Colonic mucosa (tissue), 4 donors: ENCODE results near the gene RIT1. TPM values are rescaled to one million over a fixed set of nuclear protein-coding genes. Genes with fewer than 3 reads are reported as not detected.

Source experiments
- DNase-seq: peaks from one replicate; pipeline ENCODE4 v3.0.0-alpha.2; 2020
- H3K27ac ChIP-seq: fragments of 200-600 bp; one replicate; pipeline ENCODE4 v1.8.0; 2021
- H3K27me3 ChIP-seq: fragments of 200-600 bp; one replicate; pipeline ENCODE4 v1.8.0; 2021
- H3K36me3 ChIP-seq: fragments of 200-600 bp; one replicate; pipeline ENCODE4 v1.8.0; 2021
- H3K4me1 ChIP-seq: fragments of 200-600 bp; one replicate; pipeline ENCODE4 v1.8.0; 2021; ENCODE audit warnings: mild to moderate bottlenecking
- H3K4me3 ChIP-seq: fragments of 200-600 bp; one replicate; pipeline ENCODE4 v1.8.0; 2021
- H3K9ac ChIP-seq, 2 donors: one replicate each; pipeline ENCODE4 v1.7.0; 2013; ENCODE audit warnings: control low read depth in 2 of 2, low read depth in 2 of 2, low read length in 2 of 2
- H3K9me3 ChIP-seq: fragments of 200-600 bp; one replicate; pipeline ENCODE4 v1.8.0; 2021
- intact Hi-C: fragments of 100-400 bp; cut with DNase I; formaldehyde crosslinking; loops from one replicate; pipeline ENCODE4 v1.14.1; 2022
- total RNA-seq, 2 donors: library from RNA; stranded (reverse); fragmentation: NEBNext Ultra II Directional in 1 of 2; extraction: Animal tissue kit (Norgen Biotek cat#: 25700) in 1 of 2; gene quantifications; one replicate each; pipeline ENCODE4 v1.2.1, GENCODE V29; 2021
- TF ChIP-seq, protein P1 (sequence below): fragments of 200-600 bp; IDR thresholded peaks from one replicate; pipeline ENCODE4 v1.8.0; 2022; ENCODE audit warnings: antibody characterized with exemption, mild to moderate bottlenecking
- donor health status: healthy.
- donor health status: DM: no; HTN: no; CAD: no.
- donor health status: DM: no; HTN: no; CAD: no.

RIT1 gene
- total RNA-seq, 2 donors from 2014 or later: 14.6 to 51.7 TPM

GRCh38 chr1:155864393-155864792, 46.8 kb downstream of the RIT1 start:
- Histone ChIP-seq H3K4me1 (no peaks in the 10 kb centered on the region), H3K27ac (no peak overlapping the region), H3K9me3 (no peaks in the 10 kb centered on the region), H3K27me3 (no peaks in the 10 kb centered on the region), H3K36me3 (no peaks in the 10 kb centered on the region), H3K9ac (no peak overlapping the region), H3K4me3 (no peak overlapping the region)
- no peak for DNase-seq
- TF ChIP-seq, protein P1, sequence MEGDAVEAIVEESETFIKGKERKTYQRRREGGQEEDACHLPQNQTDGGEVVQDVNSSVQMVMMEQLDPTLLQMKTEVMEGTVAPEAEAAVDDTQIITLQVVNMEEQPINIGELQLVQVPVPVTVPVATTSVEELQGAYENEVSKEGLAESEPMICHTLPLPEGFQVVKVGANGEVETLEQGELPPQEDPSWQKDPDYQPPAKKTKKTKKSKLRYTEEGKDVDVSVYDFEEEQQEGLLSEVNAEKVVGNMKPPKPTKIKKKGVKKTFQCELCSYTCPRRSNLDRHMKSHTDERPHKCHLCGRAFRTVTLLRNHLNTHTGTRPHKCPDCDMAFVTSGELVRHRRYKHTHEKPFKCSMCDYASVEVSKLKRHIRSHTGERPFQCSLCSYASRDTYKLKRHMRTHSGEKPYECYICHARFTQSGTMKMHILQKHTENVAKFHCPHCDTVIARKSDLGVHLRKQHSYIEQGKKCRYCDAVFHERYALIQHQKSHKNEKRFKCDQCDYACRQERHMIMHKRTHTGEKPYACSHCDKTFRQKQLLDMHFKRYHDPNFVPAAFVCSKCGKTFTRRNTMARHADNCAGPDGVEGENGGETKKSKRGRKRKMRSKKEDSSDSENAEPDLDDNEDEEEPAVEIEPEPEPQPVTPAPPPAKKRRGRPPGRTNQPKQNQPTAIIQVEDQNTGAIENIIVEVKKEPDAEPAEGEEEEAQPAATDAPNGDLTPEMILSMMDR: no peak
- intact Hi-C loops: no loop called here

DNA sequence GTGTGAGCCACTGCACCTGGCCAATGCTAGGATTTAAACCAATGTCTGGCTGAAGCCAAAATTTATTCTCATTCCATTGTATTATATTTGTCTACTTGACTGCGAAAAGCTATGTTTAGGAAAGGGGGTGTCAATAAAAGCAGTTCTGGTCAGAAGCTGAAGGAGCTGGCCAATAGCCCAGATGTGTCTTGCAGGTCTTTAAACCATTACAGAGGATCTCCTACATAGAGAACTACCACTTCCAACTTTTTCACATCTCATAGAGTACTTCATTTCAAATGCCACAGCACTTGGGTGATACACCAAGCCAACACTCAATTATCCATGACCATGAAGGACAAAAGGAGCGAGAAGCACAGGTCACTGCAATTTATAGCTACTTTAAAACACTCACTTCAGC, 49.3 kb downstream of the RIT1 start:
- Histone ChIP-seq H3K36me3 (no peaks in the 10 kb centered on the region), H3K4me3 (no peak overlapping the region), H3K9me3 (no peaks in the 10 kb centered on the region), H3K27ac (no peak overlapping the region), H3K27me3 (no peaks in the 10 kb centered on the region), H3K4me1 (no peaks in the 10 kb centered on the region), H3K9ac (no peak overlapping the region)
- DNase-seq: no peak
- TF ChIP-seq, protein P1: no peak
- intact Hi-C loops: no loop called here

DNA sequence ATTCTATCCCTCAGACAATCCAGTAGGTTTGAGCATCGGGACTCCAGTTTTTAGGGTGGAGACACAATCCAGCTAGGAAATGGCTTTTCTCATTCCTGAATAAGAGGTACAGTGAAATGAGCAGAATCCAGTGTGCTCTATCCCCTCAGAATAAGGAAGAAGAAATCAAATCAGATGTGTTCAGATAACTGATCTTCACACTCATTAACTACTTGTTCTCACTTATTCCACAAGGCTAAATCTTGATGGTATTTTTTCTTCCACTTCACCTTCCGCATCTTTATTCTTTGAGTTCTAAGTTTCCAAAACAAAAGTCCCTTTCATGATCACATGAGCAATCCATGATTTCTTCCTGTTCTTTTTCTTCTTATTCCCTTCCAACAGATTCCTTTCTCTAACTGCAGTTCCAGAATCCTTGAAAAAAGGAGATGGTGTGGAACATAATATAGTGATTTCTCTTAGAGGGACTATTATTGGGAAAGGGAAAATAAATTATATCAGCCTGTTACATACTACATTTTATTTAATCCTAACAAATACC, 50.1 kb downstream of the RIT1 start:
- no peaks in the 10 kb centered on the region for H3K36me3 ChIP-seq
- no peak for DNase-seq
- no peak overlapping the region for H3K4me3 ChIP-seq
- TF ChIP-seq, protein P1: no peak
- H3K9me3 ChIP-seq: no peaks in the 10 kb centered on the region
- intact Hi-C loops: no loop called here
- no peaks in the 10 kb centered on the region for H3K4me1 ChIP-seq
- H3K27me3 ChIP-seq: no peaks in the 10 kb centered on the region
- peak overlapping the region; percentile 67 for H3K27ac ChIP-seq
- H3K9ac ChIP-seq: no peak overlapping the region

DNA sequence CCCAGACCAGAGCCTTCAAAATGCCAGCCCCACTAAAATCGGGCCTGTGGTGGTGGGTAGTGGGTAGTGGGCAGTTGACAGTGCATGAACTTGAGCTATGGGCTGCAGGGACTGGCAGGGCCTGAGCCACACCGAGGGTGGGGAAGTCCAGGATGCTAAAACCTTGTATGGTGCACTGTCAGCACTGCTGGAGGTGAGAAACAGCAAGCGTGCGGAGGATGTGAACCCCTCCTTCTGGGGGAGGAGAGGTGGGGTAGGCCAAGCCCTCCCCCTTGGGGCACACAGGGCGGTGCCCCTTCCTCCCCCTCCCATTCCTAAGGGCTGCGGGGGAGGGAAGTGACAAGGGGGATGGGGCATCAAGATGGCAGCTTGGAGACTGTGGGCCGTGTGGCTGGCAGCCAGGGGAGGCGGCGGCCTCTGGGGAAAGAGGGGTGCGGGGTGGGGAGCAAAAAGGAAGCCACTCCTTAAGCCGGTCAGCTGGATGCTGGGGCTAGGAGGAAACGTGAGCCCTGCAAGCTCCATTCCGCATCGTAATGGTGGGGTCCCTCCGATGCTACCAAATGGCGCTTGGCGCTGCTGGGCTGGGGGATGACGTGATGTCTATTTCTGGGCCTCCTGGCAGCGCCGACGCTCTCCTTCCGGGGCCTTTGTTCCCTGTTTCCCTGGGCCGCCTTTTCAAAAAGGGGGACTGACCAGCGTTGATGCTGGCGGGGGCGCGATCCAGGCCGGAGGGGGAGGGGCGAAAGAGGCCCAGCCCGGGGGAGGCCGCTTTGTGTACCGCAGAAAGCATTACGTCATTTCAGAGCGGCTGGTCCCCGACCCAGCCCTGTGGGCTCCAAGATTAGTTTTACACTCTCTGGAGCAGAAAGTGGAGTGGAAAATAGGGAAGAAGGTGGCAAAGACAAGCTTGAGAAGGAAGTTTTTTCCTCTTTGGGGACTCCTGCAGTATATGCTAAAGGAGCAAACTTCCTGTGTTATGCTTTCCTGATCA, 51.0 kb downstream of the RIT1 start:
- peak overlapping the region; percentile 67 for H3K27ac ChIP-seq
- peak overlapping the region; percentile 21 to 40 for H3K9ac ChIP-seq
- H3K27me3 ChIP-seq: no peaks in the 10 kb centered on the region
- no peaks in the 10 kb centered on the region for H3K9me3 ChIP-seq
- intact Hi-C loops: no loop called here
- DNase-seq: peak; percentile 45
- H3K4me3 ChIP-seq: peak overlapping the region; percentile 13
- no peaks in the 10 kb centered on the region for H3K36me3 ChIP-seq
- TF ChIP-seq, protein P1: no peak
- no peaks in the 10 kb centered on the region for H3K4me1 ChIP-seq

DNA sequence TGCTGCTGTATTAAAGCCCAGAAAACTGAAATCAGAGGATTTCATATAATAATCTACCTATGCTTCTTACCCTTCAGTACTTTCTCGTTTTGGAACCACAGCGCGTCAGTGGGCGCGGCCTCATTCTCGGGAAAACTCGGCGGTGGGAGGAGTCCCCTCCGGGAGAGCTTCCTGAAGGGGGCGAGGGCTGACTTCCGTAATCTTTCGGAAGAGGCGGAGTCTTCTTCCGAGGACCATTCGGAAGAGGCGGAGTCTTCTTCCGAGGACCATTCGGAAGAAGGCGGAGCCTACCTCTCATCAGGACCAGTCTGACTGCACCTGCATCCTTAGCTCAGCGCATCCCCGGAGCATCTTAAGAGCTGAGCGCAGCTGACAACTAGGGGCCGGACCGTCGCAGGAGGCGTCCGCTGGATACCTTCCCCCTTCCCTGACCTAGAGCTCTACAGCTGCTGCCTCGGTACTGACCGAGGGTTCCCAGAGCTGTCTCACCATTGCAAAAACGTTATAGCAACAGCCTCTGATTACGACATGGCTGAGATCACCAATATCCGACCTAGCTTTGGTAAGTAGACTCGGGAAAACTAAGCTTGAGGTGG, 51.8 kb downstream of the RIT1 start, which contains the start of gene SYT11:
TSS of gene SYT11 (plus strand) at position 334 of the 596 bp plus-strand sequence. CDS start at position 529, 195 bp downstream.
- peak within 1 kb of the TSS; percentile 67 for H3K27ac ChIP-seq
- peak; percentile 97 for DNase-seq
- H3K4me3 ChIP-seq: peak within 1 kb of the TSS; percentile 13
- H3K9ac ChIP-seq: peak within 1 kb of the TSS; percentile 40 to 66
- no peaks in the 10 kb centered on the region for H3K27me3 ChIP-seq
- no peaks in the 10 kb centered on the region for H3K9me3 ChIP-seq
- intact Hi-C loops: no loop called here
- H3K4me1 ChIP-seq: no peaks in the 10 kb centered on the region
- TF ChIP-seq, protein P1: no peak
- no peaks in the 10 kb centered on the region for H3K36me3 ChIP-seq
